ENCODE data around the gene SERTAD2. TPM values are rescaled to one million over a fixed set of nuclear protein-coding genes. Genes with fewer than 3 reads are reported as not detected.

The SERTAD2 gene
- total and polyA plus RNA-seq, 8 donors = 2.2 to 9.4 (median 4.3) TPM

GRCh38 chr2:64605026-64605471 is 48.7 kb downstream of the SERTAD2 start:
- intact Hi-C loops (cut with DNase I) = no loop called here
- no peaks in the 10 kb centered on the region for H3K9me3 ChIP-seq
- no peaks in the 10 kb centered on the region for H3K27me3 ChIP-seq
- no peaks in the 10 kb centered on the region for H3K36me3 ChIP-seq
- H3K4me1 ChIP-seq = peaks cover 0 to 15% (median 7%) of the 10 kb centered on the region in 3 donors
- WGBS, 2 donors = 34 to 36% methylated on average over 6 of the region's 6 CpGs
- FAIRE-seq (no peak), DNase-seq (peak in 4 of 6 donors; percentile 31 to 77 (median 62)), ATAC-seq (no peak)
- no peak overlapping the region for H3K4me3 ChIP-seq
- no peak for TF ChIP-seq CTCF (IDR thresholded peaks at IDR 0.05)
- no peak overlapping the region for H3K27ac ChIP-seq

DNA sequence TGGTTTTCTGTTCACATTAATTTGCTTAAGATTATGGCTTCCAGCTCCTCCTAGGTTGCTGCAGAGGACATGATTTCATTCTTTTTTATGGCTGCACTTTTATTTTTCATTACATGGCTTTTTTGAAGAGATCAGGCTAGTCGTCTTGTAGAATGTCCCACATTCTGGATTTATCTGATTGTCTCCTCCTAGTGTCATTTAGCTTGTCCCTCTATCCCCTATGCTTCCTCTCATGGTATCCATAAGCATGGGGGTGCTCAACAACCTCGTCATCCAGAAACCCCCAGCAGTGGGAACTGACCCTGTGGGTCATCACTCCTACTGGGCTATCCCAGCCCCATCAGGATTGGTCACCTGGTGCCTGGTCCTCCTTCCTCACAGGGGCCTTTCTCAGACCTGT is 49.6 kb downstream of the SERTAD2 start:
- Histone ChIP-seq H3K4me1 (peaks cover 0 to 15% (median 7%) of the 10 kb centered on the region in 3 donors), H3K27ac (no peak overlapping the region), H3K4me3 (no peak overlapping the region), H3K36me3 (no peaks in the 10 kb centered on the region), H3K9me3 (no peaks in the 10 kb centered on the region), H3K27me3 (no peaks in the 10 kb centered on the region)
- intact Hi-C loops (cut with DNase I) = loop anchor here in 1 of 3 donors (5.0 kb wide), 1 partner anchor 258 kb away; no protein-coding TSS in a partner anchor
- FAIRE-seq = no peak
- no peak for ATAC-seq
- 82 to 91% methylated on average over 2 of the region's 2 CpGs for WGBS, 2 donors
- TF ChIP-seq CTCF (IDR thresholded peaks at IDR 0.05) = no peak
- DNase-seq = no peak

- intact Hi-C loops (cut with DNase I) = loop anchor here in 1 of 3 donors (5.0 kb wide), 1 partner anchor 260 kb away; no protein-coding TSS in a partner anchor
- TF ChIP-seq CTCF (IDR thresholded peaks at IDR 0.05) = no peak
Observed at GRCh38 chr2:64602436-64602835, 51.3 kb downstream of the SERTAD2 start.

GRCh38 chr2:64601785-64602391 is 51.8 kb downstream of the SERTAD2 start:
- WGBS, 2 donors = 81 to 84% methylated on average over 12 of the region's 12 CpGs
- ATAC-seq (no peak), FAIRE-seq (no peak), DNase-seq (no peak)
- no peak for TF ChIP-seq CTCF (IDR thresholded peaks at IDR 0.05)
- Histone ChIP-seq H3K36me3 (no peaks in the 10 kb centered on the region), H3K27ac (no peak overlapping the region), H3K4me3 (no peak overlapping the region), H3K27me3 (no peaks in the 10 kb centered on the region), H3K9me3 (no peaks in the 10 kb centered on the region), H3K4me1 (peaks cover 0 to 11% (median 7%) of the 10 kb centered on the region in 3 donors)
- intact Hi-C loops (cut with DNase I) = loop anchor here in 1 of 3 donors (5.0 kb wide), 1 partner anchor 260 kb away; no protein-coding TSS in a partner anchor

More at GRCh38 chr2:64602436-64602835, 51.3 kb downstream of the SERTAD2 start:
- H3K4me1 ChIP-seq = peaks cover 0 to 11% (median 7%) of the 10 kb centered on the region in 3 donors
- H3K27me3 ChIP-seq = no peaks in the 10 kb centered on the region
- ATAC-seq = no peak
- no peak for FAIRE-seq
- H3K27ac ChIP-seq = no peak overlapping the region
- no peaks in the 10 kb centered on the region for H3K9me3 ChIP-seq
- WGBS, 2 donors = 88 to 95% methylated on average over 11 of the region's 11 CpGs
- H3K36me3 ChIP-seq = no peaks in the 10 kb centered on the region
- DNase-seq = no peak
- H3K4me3 ChIP-seq = no peak overlapping the region
